Stomach smooth muscle (tissue), 2 donors: ENCODE measurements around the gene CFAP97D1.

Experiments used
- H3K27ac ChIP-seq: one replicate; pipeline ENCODE4 v1.7.0; 2013; ENCODE audit warnings: mild to moderate bottlenecking, low read length, inconsistent platforms
- H3K27me3 ChIP-seq, 2 donors: one replicate each; pipeline ENCODE4 v1.7.0; 2013; ENCODE audit warnings: low read length in 2 of 2; ENCODE audit not compliant: insufficient read depth in 2 of 2, control insufficient read depth in 1 of 2
- H3K36me3 ChIP-seq, 2 donors: one replicate each; pipeline ENCODE4 v1.7.0; 2013; ENCODE audit warnings: low read length in 2 of 2; ENCODE audit not compliant: control insufficient read depth in 2 of 2, insufficient read depth in 2 of 2
- H3K4me1 ChIP-seq: one replicate; pipeline ENCODE4 v1.7.0; 2013; ENCODE audit warnings: low read length; ENCODE audit not compliant: control insufficient read depth, insufficient read depth
- H3K4me3 ChIP-seq, 2 donors: one replicate each; pipeline ENCODE4 v1.7.0; 2013; ENCODE audit warnings: low read length in 2 of 2
- H3K9ac ChIP-seq, 2 donors: one replicate each; pipeline ENCODE4 v1.7.0; 2013; ENCODE audit warnings: low read length in 2 of 2, mild to moderate bottlenecking in 1 of 2
- H3K9me3 ChIP-seq, 2 donors: one replicate each; pipeline ENCODE4 v1.7.0; 2013; ENCODE audit warnings: low read length in 2 of 2; ENCODE audit not compliant: control insufficient read depth in 2 of 2
- donor health status: healthy.
- donor health status: Pancreatic carcinoma.

CFAP97D1 gene

GRCh38 chr17:43813386-43813785 is 33.2 kb downstream of the CFAP97D1 start:
- Histone ChIP-seq H3K27ac (no peak overlapping the region), H3K36me3 (peaks cover 0 to 13% of the 10 kb centered on the region in 2 donors), H3K9ac (no peak overlapping the region)

GRCh38 chr17:43814026-43814425 is 33.8 kb downstream of the CFAP97D1 start:
- H3K27ac ChIP-seq: no peak overlapping the region
- no peak overlapping the region for H3K4me3 ChIP-seq
- no peaks in the 10 kb centered on the region for H3K27me3 ChIP-seq
- H3K4me1 ChIP-seq: no peaks in the 10 kb centered on the region
- H3K9me3 ChIP-seq: no peaks in the 10 kb centered on the region
- H3K36me3 ChIP-seq: peaks cover 0 to 7% of the 10 kb centered on the region in 2 donors
- H3K9ac ChIP-seq: no peak overlapping the region

More at GRCh38 chr17:43813386-43813785, 33.2 kb downstream of the CFAP97D1 start:
- H3K27me3 ChIP-seq: no peaks in the 10 kb centered on the region
- H3K4me3 ChIP-seq: no peak overlapping the region
- H3K9me3 ChIP-seq: no peaks in the 10 kb centered on the region
- H3K4me1 ChIP-seq: no peaks in the 10 kb centered on the region

DNA sequence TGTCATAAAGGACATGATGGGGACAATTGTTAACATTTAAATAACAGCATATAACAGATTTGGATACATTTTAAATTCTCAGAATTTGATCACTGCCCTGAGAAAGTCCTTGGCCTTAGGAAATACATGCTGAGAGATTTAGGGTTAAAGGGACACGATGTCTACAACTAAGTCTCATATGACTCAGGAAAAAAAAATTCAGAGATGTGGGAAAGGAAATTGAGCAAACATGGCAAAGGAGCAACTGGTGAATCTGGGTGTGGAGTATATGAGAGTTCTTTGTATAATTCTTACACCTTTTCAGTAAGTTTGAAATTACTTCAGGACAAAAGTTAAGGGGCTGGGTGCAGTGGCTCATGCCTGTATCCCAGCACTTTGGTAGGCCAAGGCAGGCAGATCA is 34.5 kb downstream of the CFAP97D1 start:
- Histone ChIP-seq H3K4me3 (no peak overlapping the region), H3K4me1 (no peaks in the 10 kb centered on the region), H3K27ac (no peak overlapping the region), H3K9ac (no peak overlapping the region), H3K27me3 (no peaks in the 10 kb centered on the region), H3K9me3 (no peaks in the 10 kb centered on the region), H3K36me3 (peaks cover 0 to 7% of the 10 kb centered on the region in 2 donors)

GRCh38 chr17:43816336-43817320 is 36.4 kb downstream of the CFAP97D1 start:
- no peak overlapping the region for H3K9ac ChIP-seq
- H3K4me3 ChIP-seq: no peak overlapping the region
- no peaks in the 10 kb centered on the region for H3K27me3 ChIP-seq
- H3K4me1 ChIP-seq: no peaks in the 10 kb centered on the region
- no peaks in the 10 kb centered on the region for H3K9me3 ChIP-seq
- H3K36me3 ChIP-seq: peaks cover 0 to 3% of the 10 kb centered on the region in 2 donors
- no peak overlapping the region for H3K27ac ChIP-seq

- no peak overlapping the region for H3K27ac ChIP-seq
- peaks cover 0 to 3% of the 10 kb centered on the region in 2 donors for H3K36me3 ChIP-seq
- no peaks in the 10 kb centered on the region for H3K4me1 ChIP-seq
- no peak overlapping the region for H3K4me3 ChIP-seq
- no peaks in the 10 kb centered on the region for H3K27me3 ChIP-seq
- H3K9me3 ChIP-seq: no peaks in the 10 kb centered on the region
- H3K9ac ChIP-seq: no peak overlapping the region
These were observed 37.6 kb downstream of the CFAP97D1 start for GRCh38 chr17:43817826-43818225.

GRCh38 chr17:43818966-43819365 is 38.7 kb downstream of the CFAP97D1 start:
- Histone ChIP-seq H3K9ac (no peak overlapping the region), H3K4me3 (no peak overlapping the region), H3K36me3 (peaks cover 0 to 2% of the 10 kb centered on the region in 2 donors), H3K4me1 (peaks cover 4% of the 10 kb centered on the region), H3K27ac (no peak overlapping the region), H3K9me3 (no peaks in the 10 kb centered on the region), H3K27me3 (no peaks in the 10 kb centered on the region)

- Histone ChIP-seq H3K27me3 (no peaks in the 10 kb centered on the region), H3K4me3 (no peak overlapping the region), H3K4me1 (peaks cover 6% of the 10 kb centered on the region), H3K36me3 (peaks cover 5 to 8% of the 10 kb centered on the region in 2 donors), H3K9ac (no peak overlapping the region), H3K27ac (no peak overlapping the region), H3K9me3 (no peaks in the 10 kb centered on the region)
These were observed 40.5 kb downstream of the CFAP97D1 start for GRCh38 chr17:43820759-43821158.

- H3K4me3 ChIP-seq: no peak overlapping the region
- peaks cover 5 to 12% of the 10 kb centered on the region in 2 donors for H3K36me3 ChIP-seq
- H3K4me1 ChIP-seq: peaks cover 6% of the 10 kb centered on the region
- peak overlapping the region; percentile 18 for H3K27ac ChIP-seq
- no peaks in the 10 kb centered on the region for H3K27me3 ChIP-seq
- no peaks in the 10 kb centered on the region for H3K9me3 ChIP-seq
- H3K9ac ChIP-seq: no peak overlapping the region
These were observed 42.4 kb downstream of the CFAP97D1 start for GRCh38 chr17:43822570-43823190.

- peaks cover 5 to 15% of the 10 kb centered on the region in 2 donors for H3K36me3 ChIP-seq
- H3K4me1 ChIP-seq: peaks cover 6% of the 10 kb centered on the region
- peak overlapping the region; percentile 46 for H3K27ac ChIP-seq
These were observed 43.3 kb downstream of the CFAP97D1 start for GRCh38 chr17:43823350-43824084.

DNA sequence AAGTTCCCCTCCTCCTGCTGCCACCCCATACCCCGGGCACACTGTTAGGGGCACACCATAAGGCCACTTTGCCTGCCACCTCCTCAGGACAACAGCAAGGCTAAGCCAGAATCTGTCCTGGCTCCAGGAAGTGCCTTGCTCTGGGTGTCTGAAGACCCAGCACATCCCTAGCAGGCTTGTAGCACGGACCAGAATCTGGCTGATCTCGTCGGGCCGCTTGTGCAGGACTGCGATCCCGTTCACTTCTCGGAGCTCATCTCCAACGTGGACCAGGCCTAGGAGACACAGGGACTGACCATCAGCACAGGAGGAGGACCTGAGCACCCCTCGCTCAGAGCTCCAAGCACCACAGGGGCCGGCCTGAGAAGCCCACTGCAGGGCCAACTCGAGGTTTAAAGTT is 45.3 kb downstream of the CFAP97D1 start:
- peaks cover 5 to 26% of the 10 kb centered on the region in 2 donors for H3K36me3 ChIP-seq
- H3K4me1 ChIP-seq: peaks cover 6% of the 10 kb centered on the region

More at GRCh38 chr17:43823350-43824084, 43.3 kb downstream of the CFAP97D1 start:
- Histone ChIP-seq H3K27me3 (no peaks in the 10 kb centered on the region), H3K9me3 (no peaks in the 10 kb centered on the region), H3K9ac (no peak overlapping the region), H3K4me3 (no peak overlapping the region)

More for the DNA sequence above, 45.3 kb downstream of the CFAP97D1 start:
- Histone ChIP-seq H3K9me3 (no peaks in the 10 kb centered on the region), H3K9ac (no peak overlapping the region), H3K27me3 (no peaks in the 10 kb centered on the region), H3K4me3 (no peak overlapping the region), H3K27ac (no peak overlapping the region)
